H9 (cell line): ENCODE measurements around the gene PPP4R3B. TPM values are rescaled to one million over a fixed set of nuclear protein-coding genes. Genes with fewer than 3 reads are reported as not detected.

ENCODE experiments used
- DNase-seq: peaks from one replicate; pipeline ENCODE4 v3.0.0-alpha.2; 2017
- H2AFZ ChIP-seq: one replicate; pipeline ENCODE4 v1.6.1; 2013; ENCODE audit warnings: mild to moderate bottlenecking, low read length, control low read depth, moderate library complexity
- H2AK5ac ChIP-seq: 2 replicates; pipeline ENCODE4 v1.6.1; 2013; ENCODE audit warnings: low read length, control low read depth, mixed read lengths; ENCODE audit not compliant: insufficient read length
- H2BK120ac ChIP-seq: one replicate; pipeline ENCODE4 v1.6.1; 2013; ENCODE audit warnings: low read depth, mild to moderate bottlenecking, low read length, control low read depth, inconsistent platforms; ENCODE audit not compliant: poor library complexity, severe bottlenecking
- H2BK12ac ChIP-seq: 2 replicates; pipeline ENCODE4 v1.6.1; 2013; ENCODE audit warnings: low read length, control low read depth, mixed read lengths, low read depth; ENCODE audit not compliant: insufficient read length
- H2BK15ac ChIP-seq: 2 replicates; pipeline ENCODE4 v1.6.1; 2013; ENCODE audit warnings: low read depth, low read length, control low read depth
- H2BK20ac ChIP-seq: one replicate; pipeline ENCODE4 v1.6.1; 2013; ENCODE audit warnings: low read depth, mild to moderate bottlenecking, low read length, control low read depth, inconsistent platforms; ENCODE audit not compliant: poor library complexity, severe bottlenecking
- H2BK5ac ChIP-seq: 2 replicates; pipeline ENCODE4 v1.6.1; 2013; ENCODE audit warnings: low read length, control low read depth, mixed read lengths; ENCODE audit not compliant: insufficient read length
- H3K14ac ChIP-seq: 2 replicates; pipeline ENCODE4 v1.6.1; 2013; ENCODE audit warnings: low read length, control low read depth; ENCODE audit not compliant: insufficient read depth
- H3K18ac ChIP-seq: 2 replicates; pipeline ENCODE4 v1.6.1; 2013; ENCODE audit warnings: low read depth, mild to moderate bottlenecking, mixed read lengths, low read length, control low read depth; ENCODE audit not compliant: insufficient read length
- H3K23ac ChIP-seq: 2 replicates; pipeline ENCODE4 v1.6.1; 2013; ENCODE audit warnings: low read length, control low read depth, mixed read lengths, low read depth; ENCODE audit not compliant: insufficient read length
- H3K23me2 ChIP-seq: 2 replicates; pipeline ENCODE4 v1.6.1; 2013; ENCODE audit warnings: low read depth, mild to moderate bottlenecking, mixed read lengths, low read length, control low read depth; ENCODE audit not compliant: insufficient read length, poor library complexity, severe bottlenecking
- H3K27ac ChIP-seq: 2 replicates; pipeline ENCODE4 v1.5.1; 2013; ENCODE audit warnings: low read length, control low read depth, mixed read lengths, low read depth; ENCODE audit not compliant: insufficient read length
- H3K27me3 ChIP-seq: 2 replicates; pipeline ENCODE4 v1.6.1; 2013; ENCODE audit warnings: low read length, control low read depth, inconsistent platforms; ENCODE audit not compliant: insufficient read depth
- H3K4ac ChIP-seq: 2 replicates; pipeline ENCODE4 v1.6.1; 2013; ENCODE audit warnings: low read depth, mild to moderate bottlenecking, control low read depth, inconsistent platforms, low read length, moderate library complexity
- H3K4me1 ChIP-seq: 2 replicates; pipeline ENCODE4 v1.6.1; 2013; ENCODE audit warnings: low read length, control low read depth, inconsistent platforms; ENCODE audit not compliant: insufficient read depth
- H3K4me2 ChIP-seq: 2 replicates; pipeline ENCODE4 v1.6.1; 2013; ENCODE audit warnings: low read length, control low read depth, mixed read lengths; ENCODE audit not compliant: insufficient read length, insufficient read depth
- H3K56ac ChIP-seq: 2 replicates; pipeline ENCODE4 v1.6.1; 2013; ENCODE audit warnings: low read depth, mild to moderate bottlenecking, mixed read lengths, low read length, control low read depth; ENCODE audit not compliant: insufficient read length
- H3K79me1 ChIP-seq: 2 replicates; pipeline ENCODE4 v1.6.1; 2013; ENCODE audit warnings: low read depth, mild to moderate bottlenecking, moderate library complexity, low read length, control low read depth, inconsistent platforms; ENCODE audit not compliant: insufficient read depth, poor library complexity, severe bottlenecking
- H3K79me2 ChIP-seq: 2 replicates; pipeline ENCODE4 v1.6.1; 2013; ENCODE audit warnings: low read length, control low read depth, inconsistent platforms; ENCODE audit not compliant: insufficient read depth
- H3K9ac ChIP-seq: 2 replicates; pipeline ENCODE4 v1.6.1; 2013; ENCODE audit warnings: low read length, control low read depth, mixed read lengths; ENCODE audit not compliant: insufficient read length; ENCODE audit errors: extremely low read depth
- H3K9me3 ChIP-seq: one replicate; pipeline ENCODE4 v1.6.1; 2013; ENCODE audit warnings: low read depth, low read length, inconsistent platforms; ENCODE audit not compliant: control insufficient read depth
- H3T11ph ChIP-seq: one replicate; pipeline ENCODE4 v1.6.1; 2013; ENCODE audit warnings: mild to moderate bottlenecking, low read length, control low read depth, inconsistent platforms
- H4K20me1 ChIP-seq: one replicate; pipeline ENCODE4 v1.6.1; 2013; ENCODE audit not compliant: control insufficient read depth, insufficient read length, insufficient read depth
- H4K5ac ChIP-seq: 2 replicates; pipeline ENCODE4 v1.6.1; 2013; ENCODE audit warnings: low read depth, mild to moderate bottlenecking, mixed read lengths, low read length, control low read depth; ENCODE audit not compliant: insufficient read length
- H4K8ac ChIP-seq: replicated peaks from 2 replicates; pipeline ENCODE4 v1.6.1; 2013; ENCODE audit warnings: low read length, control low read depth, mixed read lengths, low read depth; ENCODE audit not compliant: insufficient read length
- H4K91ac ChIP-seq: 2 replicates; pipeline ENCODE4 v1.6.1; 2013; ENCODE audit warnings: low read depth, mild to moderate bottlenecking, moderate library complexity, mixed read lengths, low read length, control low read depth; ENCODE audit not compliant: insufficient read length
- H3K27ac Mint-ChIP-seq, 3 experiments: 2 replicates in 2 of 3; 3 replicates in 1 of 3; pipeline ENCODE4 v1.8.0; 2020 to 2021; ENCODE audit warnings: mixed read lengths in 3 of 3, mild to moderate bottlenecking in 1 of 3, moderate library complexity in 1 of 3
- H3K27me3 Mint-ChIP-seq: 2 replicates; pipeline ENCODE4 v1.8.0; 2021; ENCODE audit warnings: low read depth, mild to moderate bottlenecking, moderate library complexity, mixed read lengths
- H3K36me3 Mint-ChIP-seq, 3 experiments: 2 replicates in 2 of 3; 3 replicates in 1 of 3; pipeline ENCODE4 v1.8.0; 2020 to 2021; ENCODE audit warnings: low read depth in 3 of 3, mixed read lengths in 3 of 3; ENCODE audit not compliant: insufficient read depth in 1 of 3
- H3K4me1 Mint-ChIP-seq, 2 experiments: 2 replicates each; pipeline ENCODE4 v1.8.0; 2020; ENCODE audit warnings: mixed read lengths in 2 of 2
- H3K4me3 Mint-ChIP-seq, 2 experiments: 2 replicates in 1 of 2; 3 replicates in 1 of 2; pipeline ENCODE4 v1.8.0; 2020 to 2021; ENCODE audit warnings: mild to moderate bottlenecking in 2 of 2, mixed read lengths in 2 of 2, moderate library complexity in 1 of 2
- H3K9me3 Mint-ChIP-seq, 2 experiments: 2 replicates in 1 of 2; 3 replicates in 1 of 2; pipeline ENCODE4 v1.8.0; 2020; ENCODE audit warnings: mild to moderate bottlenecking in 2 of 2, mixed read lengths in 2 of 2, moderate library complexity in 1 of 2
- WGBS: extraction: QIAGEN DNeasy Blood & Tissue Kit; methylation state at CpG from one replicate; pipeline ENCODE4 v1.1.7; 2013; ENCODE audit warnings: missing lambda C conversion rate, low lambda C conversion rate, mixed read lengths; ENCODE audit not compliant: insufficient read length; ENCODE audit errors: extremely low coverage; 5-methylcytosine and 5-hydroxymethylcytosine counted together
- total RNA-seq: library from RNA; stranded (reverse); gene quantifications from 2 replicates; pipeline ENCODE4 v1.2.1, GENCODE V29; 2021
- TF ChIP-seq, protein P1 (sequence below): fragments of 200-600 bp; sonication (generic); conservative IDR thresholded peaks from 3 replicates; pipeline ENCODE4 v1.8.0; 2021; ENCODE audit warnings: antibody characterized with exemption, mild to moderate bottlenecking

The PPP4R3B gene
- total RNA-seq, 1 experiment from 2014 or later: 37.6 TPM

DNA sequence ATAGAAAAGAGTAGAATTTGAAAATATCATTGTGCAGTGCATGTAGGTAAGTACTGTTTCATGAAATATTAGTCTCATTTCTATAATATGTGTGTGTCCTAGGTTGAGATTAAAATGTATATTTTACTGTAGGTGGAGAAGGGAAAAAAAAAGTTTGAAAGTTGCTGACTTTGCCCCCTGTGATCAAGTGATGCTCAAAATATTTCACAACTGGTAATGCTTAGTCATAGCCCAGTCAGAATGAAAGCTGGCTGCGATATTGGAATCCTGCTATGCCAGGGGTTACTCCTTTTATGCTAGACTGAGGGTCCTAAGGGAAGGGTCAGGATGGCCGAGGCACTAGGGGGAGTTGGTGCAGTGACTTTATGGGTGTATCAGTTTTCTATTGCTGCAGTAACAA is 117.4 kb downstream of the PPP4R3B start:
- no CpG with 5 or more reads among the region's 2 CpGs for WGBS
- Histone ChIP-seq H2BK120ac (no peak overlapping the region), H2BK5ac (no peak overlapping the region), H4K5ac (no peak overlapping the region), H3K9me3 (no peaks in the 10 kb centered on the region), H4K20me1 (no peaks in the 10 kb centered on the region), H3T11ph (no peak overlapping the region), H3K56ac (no peak overlapping the region), H3K9ac (no peak overlapping the region), H3K23me2 (no peaks in the 10 kb centered on the region), H4K91ac (no peak overlapping the region), H2BK20ac (no peak overlapping the region), H2BK15ac (no peak overlapping the region), H2BK12ac (no peak overlapping the region), H3K14ac (no peak overlapping the region), H3K4ac (no peak overlapping the region), H4K8ac (no peak overlapping the region), H3K4me1 (no peaks in the 10 kb centered on the region), H3K79me1 (no peaks in the 10 kb centered on the region), H2AFZ (no peak overlapping the region), H3K27me3 (no peaks in the 10 kb centered on the region), H3K23ac (no peak overlapping the region), H3K79me2 (no peaks in the 10 kb centered on the region), H3K4me2 (no peak overlapping the region), H3K18ac (no peak overlapping the region), H3K27ac (no peak overlapping the region), H2AK5ac (no peak overlapping the region)
- no peak for DNase-seq
- H3K27ac Mint-ChIP-seq: no peak overlapping the region
- no peaks in the 10 kb centered on the region; the same call in 1 of the 2 replicates for H3K27me3 Mint-ChIP-seq
- H3K4me3 Mint-ChIP-seq: no peak overlapping the region
- TF ChIP-seq, protein P1, sequence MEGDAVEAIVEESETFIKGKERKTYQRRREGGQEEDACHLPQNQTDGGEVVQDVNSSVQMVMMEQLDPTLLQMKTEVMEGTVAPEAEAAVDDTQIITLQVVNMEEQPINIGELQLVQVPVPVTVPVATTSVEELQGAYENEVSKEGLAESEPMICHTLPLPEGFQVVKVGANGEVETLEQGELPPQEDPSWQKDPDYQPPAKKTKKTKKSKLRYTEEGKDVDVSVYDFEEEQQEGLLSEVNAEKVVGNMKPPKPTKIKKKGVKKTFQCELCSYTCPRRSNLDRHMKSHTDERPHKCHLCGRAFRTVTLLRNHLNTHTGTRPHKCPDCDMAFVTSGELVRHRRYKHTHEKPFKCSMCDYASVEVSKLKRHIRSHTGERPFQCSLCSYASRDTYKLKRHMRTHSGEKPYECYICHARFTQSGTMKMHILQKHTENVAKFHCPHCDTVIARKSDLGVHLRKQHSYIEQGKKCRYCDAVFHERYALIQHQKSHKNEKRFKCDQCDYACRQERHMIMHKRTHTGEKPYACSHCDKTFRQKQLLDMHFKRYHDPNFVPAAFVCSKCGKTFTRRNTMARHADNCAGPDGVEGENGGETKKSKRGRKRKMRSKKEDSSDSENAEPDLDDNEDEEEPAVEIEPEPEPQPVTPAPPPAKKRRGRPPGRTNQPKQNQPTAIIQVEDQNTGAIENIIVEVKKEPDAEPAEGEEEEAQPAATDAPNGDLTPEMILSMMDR: no peak
- 0 out of 7 replicates have a peak, but pooled peaks cover 0 to 2% (median 0%) of the 10 kb centered on the region in 3 experiments for H3K36me3 Mint-ChIP-seq
- peaks cover 2 to 3% of the 10 kb centered on the region in 2 experiments; a peak in 3 of 5 replicates for H3K9me3 Mint-ChIP-seq
- peaks cover 6 to 8% of the 10 kb centered on the region in 2 experiments; a peak in 2 of 4 replicates for H3K4me1 Mint-ChIP-seq
